Epidermal melanocyte (primary cell): ENCODE results near the gene ANKMY1.

Source experiments
- DNase-seq: peaks from one replicate; pipeline ENCODE4 v3.0.0; 2011; ENCODE audit warnings: low spot score; ENCODE audit not compliant: insufficient read length

Gene ANKMY1

DNA sequence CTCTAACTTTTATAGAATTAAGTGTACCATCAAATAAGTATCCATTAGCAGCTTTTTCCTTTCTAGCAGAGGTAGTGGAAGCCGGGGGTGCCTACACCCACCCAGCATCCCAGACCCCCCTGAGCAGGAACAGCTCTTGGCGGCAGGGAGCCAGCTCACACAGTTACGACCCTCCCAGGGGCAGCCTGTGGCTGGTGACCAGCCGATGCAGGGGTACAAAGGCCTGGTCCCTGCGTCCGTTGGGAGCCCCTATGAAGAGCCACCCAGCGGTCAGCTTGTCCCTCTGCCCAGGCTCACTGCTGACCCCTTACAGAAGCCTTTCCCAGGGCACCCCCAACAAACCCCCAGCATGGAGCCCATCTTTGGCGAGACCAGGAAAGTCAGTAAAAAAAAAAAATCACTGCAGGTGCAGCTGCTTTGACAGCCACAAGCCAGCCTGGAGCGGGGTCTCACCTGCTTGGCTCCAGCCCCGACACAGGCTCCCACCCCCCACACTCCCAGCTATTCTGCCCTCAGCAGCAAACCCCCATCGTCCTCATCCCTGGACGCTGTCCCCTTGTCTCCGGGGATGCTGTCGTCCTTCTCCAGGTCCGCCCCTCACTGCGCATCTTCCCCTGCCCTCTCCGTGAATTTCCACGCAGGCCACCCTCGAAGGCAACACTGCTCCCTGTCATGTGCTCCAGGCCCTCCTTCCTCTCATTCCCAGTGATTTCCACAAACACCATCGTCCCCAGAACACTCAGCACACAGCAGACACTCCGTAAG is 79.3 kb downstream of the ANKMY1 start:
- no peak for DNase-seq

DNA sequence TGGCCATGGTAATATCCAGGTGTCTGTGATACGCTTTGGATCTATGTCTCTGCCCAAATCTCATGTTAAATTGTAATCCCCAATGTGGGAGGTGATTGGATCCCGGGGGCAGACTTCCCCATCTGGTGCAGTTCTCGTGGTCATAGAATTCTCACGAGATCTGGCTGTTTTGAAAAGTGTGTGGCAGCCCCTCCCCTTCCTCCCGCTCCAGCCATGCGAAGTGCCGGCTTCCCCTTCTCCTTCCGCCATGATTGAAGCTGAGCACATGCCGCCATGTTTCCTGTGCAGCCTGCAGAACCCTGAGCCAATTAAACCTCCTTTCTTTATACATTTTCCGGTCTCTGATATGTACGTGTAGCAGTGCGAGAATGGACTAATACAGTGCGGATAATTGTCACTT is 79.9 kb downstream of the ANKMY1 start:
- no peak for DNase-seq

DNA sequence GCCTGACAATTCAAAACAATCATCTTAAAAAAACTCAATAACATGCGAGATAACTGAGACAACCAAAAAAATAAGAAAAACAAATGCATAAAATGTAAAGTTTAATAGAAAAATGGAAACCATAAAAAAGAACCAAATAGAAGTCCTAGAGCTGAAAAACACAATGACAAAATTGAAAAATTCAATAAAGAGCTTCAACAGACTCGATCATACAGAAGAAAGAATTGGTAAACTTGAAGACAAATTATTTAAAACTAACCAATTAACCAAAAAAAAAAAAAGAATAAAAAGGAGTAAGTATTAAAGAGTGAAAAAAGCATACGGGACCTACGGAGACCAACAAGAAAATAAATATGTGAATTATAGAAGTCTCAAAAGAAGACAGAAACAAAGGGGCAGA is 84.6 kb downstream of the ANKMY1 start:
- DNase-seq, result no peak

DNA sequence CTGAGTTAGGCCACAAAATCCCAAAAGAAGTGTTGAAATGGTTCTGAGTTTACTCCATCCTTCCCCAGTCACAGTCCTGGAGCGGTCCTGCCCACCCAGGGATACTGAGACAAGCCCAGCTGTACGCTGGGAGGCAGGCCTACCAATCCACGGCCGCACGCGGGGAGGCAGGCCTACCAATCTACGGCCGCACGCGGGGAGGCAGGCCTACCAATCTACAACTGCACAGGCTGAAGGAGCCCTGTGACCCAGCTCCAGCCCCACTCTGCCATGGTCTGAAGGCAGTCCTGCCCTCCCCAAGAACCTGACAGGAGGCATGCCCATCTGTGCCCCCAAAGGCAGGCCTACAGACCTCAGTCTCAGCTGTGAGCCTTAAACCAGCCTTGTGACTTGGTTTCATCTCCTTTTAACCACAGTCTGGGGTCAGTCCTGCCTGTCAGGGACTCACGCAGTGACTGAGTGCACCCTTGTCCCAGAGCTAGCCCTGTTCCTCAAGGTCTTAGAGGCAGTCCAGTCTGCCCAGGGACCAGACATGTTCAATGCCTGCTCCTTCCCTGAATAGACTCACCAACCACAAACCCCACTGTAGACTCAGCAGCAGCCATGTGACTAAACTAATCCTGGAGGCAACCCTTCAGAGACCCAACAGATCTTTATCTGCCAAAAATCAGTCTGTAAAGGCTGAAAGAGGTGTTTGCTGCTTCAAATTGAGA is 85.6 kb downstream of the ANKMY1 start:
- DNase-seq, result no peak

DNA sequence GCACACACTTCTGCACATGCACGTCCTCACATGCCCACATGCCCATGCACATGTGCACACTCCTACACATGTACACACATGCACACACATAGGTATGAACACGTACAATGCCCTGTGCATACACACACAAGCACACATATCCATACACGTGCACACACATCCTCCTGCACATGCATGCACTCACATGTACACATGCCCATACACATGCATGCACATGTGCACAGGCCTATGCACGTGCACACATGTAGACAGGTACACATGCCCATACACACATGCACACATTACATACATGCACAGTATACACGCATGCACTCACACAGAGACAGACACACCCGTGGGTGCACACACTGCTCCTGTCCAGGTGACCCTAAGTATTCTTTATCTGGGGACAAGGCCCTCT is 88.0 kb downstream of the ANKMY1 start:
- DNase-seq, result no peak

DNA sequence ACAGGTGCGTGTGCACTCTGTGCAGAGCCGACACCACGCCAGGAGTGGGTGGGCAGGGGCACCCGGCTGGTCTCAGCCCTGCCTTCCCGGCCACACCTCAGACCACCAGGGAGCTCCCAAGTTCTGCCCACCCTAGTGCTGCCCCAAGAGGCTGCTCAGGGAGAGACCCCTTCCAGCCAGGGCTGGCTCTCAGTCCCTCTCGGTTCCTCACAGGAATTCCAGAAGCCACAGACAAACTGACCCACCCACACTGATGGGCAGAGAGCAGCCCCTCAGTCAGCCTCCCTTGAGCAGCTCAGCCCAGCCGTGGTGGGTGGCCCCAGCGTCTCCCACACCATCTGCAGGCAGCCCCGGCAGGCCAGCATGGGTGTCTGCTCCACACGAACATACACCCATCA is 88.5 kb downstream of the ANKMY1 start:
- no peak for DNase-seq

DNA sequence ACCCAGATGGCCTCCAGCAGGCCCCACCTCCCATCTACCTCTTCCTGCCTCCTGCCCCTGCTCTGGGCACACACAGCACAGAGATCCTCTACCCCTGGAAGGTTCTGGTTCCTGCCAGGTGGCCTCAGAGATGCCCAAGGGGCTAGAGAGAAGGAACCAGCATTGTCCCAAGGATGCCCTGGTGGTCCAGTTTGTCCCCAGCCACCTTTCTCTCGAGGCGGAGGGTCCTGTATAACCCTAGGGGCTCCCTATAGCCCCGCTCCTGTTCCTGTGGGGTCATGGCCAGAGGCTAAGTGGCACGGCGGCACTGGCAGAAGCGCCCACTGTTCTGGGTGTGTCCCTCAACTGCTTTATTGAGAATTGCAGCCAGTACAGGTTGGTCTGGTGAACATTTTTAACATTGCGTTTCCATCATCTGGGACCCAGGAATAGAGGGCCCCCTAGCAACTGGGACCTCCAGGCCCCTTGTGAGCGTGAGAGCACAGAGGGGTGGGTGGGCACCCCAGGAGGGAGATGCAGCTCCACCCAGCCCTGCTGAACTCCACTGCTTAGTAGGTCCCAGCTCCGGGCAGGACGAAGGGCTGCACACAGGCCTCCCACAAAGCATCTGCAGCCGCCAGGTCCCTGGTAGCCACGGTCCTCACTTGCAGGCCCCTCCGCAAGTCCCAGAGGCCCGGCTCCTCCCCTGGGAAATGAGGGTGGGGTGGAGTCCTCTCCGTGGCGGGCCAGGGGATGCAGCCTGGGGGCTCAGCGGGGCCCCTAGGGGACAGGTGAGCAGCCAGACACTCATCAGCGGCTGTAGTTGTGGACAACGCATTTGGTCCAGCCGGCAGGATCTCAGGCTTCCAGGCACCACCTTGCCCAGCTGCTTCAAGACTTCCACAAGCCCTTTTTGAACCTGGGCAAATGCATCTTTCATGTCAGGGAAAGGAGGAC is 89.2 kb downstream of the ANKMY1 start:
- no peak for DNase-seq

DNA sequence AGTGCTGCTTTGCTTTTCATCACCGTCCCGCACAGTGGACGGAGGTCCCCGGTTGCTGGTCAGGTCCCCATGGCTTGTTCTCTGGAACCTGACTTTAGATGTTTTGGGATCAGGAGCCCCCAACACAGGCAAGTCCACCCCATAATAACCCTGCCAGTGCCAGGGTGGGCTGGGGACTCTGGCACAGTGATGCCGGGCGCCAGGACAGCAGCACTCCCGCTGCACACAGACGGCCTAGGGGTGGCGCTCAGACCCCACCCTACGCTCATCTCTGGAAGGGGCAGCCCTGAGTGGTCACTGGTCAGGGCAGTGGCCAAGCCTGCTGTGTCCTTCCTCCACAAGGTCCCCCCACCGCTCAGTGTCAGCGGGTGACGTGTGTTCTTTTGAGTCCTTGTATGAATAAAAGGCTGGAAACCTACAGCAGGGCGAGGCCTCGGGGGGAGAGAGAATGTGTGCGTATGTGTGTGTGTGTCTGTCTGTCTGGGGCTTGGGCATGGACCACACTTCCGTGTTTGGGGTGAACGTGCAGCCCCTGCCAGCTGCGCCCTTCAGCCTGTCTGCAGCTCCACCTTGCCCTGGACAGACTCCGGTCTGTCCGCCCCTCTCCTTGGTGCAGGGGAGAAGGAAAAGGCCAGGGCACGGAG is 90.0 kb downstream of the ANKMY1 start:
- DNase-seq, result no peak

DNA sequence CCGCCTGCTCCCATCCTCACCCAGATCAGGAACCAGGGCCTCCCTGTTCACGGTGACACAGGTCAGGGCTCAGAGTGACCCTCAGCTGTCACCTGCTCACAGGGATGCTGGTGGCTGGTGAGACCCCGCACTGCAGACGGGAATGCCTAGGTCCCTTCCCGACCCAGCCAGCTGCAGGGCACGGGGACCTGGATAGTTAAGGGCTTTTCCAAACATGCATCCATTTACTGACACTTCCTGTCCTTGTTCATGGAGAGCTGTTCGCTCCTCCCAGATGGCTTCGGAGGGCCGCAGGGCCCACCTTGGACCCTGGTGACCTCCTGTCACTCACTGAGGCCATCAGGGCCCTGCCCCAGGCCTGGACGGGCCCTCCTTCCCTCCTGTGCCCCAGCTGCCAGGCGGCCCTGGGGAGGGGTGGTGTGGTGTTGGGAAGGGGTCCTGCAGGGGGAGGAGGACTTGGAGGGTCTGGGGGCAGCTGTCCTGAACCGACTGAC is 90.6 kb downstream of the ANKMY1 start:
- no peak for DNase-seq

DNA sequence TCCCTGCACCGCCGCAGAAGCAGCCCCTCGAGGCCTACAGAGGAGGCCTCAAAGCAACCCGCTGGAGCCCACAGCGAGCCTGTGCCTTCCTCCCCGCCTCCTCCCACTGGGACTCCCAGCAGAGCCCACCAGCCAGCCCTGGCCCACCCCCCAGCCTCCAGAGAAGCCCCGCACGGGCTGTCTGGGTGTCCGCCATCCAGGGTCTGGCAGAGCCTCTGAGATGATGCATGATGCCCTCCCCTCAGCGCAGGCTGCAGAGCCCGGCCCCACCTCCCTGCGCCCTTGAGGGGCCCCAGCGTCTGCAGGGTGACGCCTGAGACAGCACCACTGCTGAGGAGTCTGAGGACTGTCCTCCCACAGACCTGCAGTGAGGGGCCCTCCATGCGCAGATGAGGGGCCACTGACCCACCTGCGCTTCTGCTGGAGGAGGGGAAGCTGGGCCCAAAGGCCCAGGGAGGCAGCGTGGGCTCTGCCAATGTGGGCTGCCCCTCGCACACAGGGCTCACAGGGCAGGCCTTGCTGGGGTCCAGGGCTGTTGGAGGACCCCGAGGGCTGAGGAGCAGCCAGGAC is 91.1 kb downstream of the ANKMY1 start:
- DNase-seq, result no peak

DNA sequence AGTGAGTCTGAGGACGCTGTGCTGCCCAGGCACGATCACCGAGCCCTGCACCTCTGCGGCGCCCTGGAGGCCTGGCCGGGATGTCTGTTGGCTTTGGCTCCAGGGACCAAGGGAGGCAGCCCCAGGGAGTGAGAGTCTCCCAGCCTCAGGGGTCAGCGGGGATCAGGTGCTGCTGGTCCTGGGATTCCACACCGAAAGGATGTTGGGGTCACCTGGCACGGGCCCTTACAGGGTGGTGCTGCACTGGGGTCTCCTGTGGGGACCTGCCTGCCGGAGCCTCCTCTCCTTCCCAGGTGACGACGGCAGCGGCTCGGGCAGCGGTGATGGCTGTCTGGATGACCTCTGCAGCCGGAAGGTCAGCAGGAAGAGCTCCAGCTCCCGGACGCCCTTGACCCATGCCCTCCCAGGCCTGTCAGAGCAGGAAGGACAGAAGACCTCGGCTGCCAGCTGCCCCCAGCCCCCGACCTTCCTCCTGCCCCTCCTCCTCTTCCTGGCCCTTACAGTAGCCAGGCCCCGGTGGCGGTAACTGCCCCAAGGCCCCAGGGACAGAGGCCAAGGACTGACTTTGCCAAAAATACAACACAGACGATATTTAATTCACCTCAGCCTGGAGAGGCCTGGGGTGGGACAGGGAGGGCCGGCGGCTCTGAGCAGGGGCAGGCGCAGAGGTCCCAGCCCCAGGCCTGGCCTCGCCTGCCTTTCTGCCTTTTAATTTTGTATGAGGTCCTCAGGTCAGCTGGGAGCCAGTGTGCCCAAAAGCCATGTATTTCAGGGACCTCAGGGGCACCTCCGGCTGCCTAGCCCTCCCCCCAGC is 91.8 kb downstream of the ANKMY1 start:
- DNase-seq, result no peak

DNA sequence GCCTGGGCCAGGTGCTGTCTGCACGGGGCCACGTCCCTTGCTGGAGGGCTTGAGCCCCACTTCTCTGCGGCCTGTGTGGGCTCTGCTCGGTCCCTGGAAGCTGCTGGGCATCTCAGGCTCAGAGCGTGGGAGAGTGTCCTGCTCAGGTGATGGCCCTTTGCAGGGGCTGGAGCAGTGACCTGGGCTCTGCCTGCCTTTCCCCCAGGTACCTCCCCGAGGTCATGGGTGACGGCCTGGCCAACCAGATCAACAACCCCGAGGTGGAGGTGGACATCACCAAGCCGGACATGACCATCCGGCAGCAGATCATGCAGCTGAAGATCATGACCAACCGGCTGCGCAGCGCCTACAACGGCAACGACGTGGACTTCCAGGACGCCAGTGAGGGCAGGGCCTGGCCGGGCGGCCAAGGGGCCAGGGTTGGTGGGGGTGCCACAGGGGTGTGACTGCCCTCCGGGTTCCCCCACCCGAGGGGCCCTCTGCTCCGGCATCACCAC is 92.5 kb downstream of the ANKMY1 start:
- no peak for DNase-seq

DNA sequence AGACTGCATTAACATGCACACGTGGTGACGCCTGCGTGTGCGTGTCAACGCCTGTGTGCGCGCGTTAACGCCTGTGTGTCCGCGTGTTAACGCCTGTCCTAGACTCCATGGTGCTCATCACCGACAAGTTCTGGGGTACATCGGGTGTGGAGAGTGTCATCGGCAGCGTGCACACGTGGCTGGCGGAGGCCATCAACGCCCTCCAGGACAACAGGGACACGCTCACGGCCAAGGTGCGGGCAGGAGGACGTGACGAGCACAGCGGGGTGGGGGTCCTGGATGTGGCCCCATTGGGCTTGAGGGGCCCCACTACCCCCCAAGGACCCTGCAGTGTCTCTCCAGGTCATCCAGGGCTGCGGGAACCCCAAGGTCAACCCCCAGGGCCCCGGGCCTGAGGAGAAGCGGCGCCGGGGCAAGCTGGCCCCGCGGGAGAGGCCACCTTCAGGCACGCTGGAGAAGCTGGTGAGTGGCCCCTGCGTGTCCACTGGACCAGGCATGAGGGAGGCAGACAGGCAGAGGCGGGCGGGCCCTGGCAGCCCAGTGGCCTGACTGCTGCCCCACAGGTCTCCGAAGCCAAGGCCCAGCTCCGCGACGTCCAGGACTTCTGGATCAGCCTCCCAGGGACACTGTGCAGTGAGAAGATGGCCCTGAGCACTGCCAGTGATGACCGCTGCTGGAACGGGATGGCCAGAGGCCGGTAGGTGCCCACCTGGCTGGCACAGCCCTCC is 93.1 kb downstream of the ANKMY1 start:
- DNase-seq, result no peak

DNA sequence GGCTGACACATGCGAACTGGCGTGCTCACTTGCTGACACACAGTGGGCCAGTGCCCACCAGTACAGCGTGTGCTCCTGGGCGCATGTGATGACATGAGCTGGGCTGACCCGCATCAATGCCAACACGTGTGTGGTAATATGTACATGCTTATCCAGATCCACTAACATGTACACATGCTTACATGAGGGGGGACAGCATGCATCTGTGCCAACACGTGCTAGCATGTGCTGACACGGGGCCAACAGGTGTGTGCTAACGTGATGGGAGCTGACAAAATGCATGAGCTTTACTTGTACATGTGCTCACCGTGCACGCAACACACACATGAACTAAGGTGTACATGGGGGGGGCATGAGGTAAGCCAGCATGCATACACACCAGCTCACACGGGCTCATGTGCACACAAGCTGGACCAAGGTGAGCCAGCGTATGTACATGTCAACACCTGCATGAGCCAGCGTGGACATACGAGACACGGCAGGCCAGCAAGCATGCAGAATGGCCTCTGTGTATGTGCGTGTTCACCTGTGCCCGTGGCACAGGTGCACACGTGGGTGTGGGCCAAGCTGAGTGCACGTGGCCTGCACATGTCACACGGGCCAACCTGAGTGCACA is 93.8 kb downstream of the ANKMY1 start:
- DNase-seq, result no peak

DNA sequence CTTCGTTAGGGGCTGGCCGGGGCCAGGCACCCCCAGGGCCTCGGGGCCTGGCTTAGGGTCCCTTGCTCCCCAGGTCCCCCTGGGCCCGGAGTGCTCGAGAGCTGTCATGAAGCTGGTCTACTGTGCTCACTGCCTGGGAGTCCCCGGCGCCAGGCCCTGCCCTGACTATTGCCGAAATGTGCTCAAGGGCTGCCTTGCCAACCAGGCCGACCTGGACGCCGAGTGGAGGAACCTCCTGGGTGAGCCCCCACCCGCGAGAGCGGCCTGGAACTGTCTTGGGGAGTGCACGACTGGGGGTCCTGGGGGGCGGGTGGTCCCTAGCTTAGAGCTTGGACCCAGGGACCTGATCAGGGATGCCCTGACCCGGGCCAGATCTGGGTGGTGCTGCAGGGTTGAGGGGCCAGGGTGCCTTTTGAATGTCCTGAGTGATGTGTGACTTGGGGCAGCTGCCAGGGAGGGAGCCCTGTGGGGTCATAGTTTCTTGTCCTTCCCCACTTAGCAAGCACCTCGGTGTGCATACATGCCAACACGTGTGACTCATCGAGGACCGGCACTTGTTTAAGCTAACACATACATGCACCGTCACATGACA is 94.4 kb downstream of the ANKMY1 start:
- no peak for DNase-seq

DNA sequence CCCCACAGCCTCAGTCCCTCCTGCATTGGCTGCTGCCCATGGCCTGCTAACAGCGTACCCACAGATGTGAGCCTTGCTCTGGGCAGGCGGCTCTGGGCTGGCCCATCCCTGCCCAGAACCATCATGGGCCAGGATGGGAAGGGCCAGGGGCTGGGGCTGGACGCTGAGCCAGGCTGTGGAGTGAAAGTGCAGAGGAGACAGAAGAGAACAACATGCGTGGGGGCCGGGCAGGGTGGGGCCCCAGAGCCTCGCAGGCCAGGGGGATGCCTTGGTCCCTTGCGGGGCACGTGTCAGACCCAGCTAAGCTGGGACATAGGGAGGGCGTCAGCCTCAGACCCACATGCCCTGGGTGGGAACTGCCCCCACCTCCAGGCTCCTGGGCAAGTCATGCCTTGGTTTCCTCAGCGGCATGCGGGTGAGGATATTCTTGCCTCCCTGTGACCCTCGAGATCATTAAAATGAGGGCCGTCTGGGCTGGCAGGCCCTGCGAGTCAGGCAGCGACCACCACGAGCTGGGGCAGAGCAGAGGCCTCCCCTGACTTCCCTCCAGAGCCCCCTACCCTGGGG is 95.0 kb downstream of the ANKMY1 start:
- peak; percentile 0 for DNase-seq

DNA sequence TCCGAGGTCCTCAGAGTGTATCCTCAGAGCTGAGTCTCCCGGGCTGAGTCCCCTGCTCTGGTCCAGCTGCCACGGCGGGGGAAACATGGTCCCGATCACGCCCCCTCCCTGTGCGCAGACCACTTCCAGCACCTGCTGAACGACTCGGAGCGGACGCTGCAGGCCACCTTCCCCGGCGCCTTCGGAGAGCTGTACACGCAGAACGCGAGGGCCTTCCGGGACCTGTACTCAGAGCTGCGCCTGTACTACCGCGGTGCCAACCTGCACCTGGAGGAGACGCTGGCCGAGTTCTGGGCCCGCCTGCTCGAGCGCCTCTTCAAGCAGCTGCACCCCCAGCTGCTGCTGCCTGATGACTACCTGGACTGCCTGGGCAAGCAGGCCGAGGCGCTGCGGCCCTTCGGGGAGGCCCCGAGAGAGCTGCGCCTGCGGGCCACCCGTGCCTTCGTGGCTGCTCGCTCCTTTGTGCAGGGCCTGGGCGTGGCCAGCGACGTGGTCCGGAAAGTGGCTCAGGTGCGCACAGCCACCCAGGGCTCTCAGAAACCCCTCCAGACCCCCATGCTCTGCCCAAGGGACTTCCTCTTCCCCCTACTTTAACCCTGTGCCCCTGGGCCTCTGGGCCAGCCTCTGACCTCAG is 95.6 kb downstream of the ANKMY1 start:
- DNase-seq, result peak; percentile 7
